DND-41 (cell line): ENCODE data around the gene EIF5.
A peak's percentile ranks its signal among the peaks of the same experiment; 100 is the strongest.

Source experiments
- ATAC-seq: fragments of 200-7000 bp; cut with Tn5 transposase; 3 replicates; pipeline ENCODE4 v1.9.1; 2021; ENCODE audit warnings: low read depth; ENCODE audit not compliant: insufficient read depth
- DNase-seq: peaks from one replicate; pipeline ENCODE4 v3.0.0-alpha.2; 2020
- H2AFZ ChIP-seq: 2 replicates; pipeline ENCODE4 v1.6.0; 2012; ENCODE audit warnings: low read depth, low read length
- H3K27ac ChIP-seq: 2 replicates; pipeline ENCODE4 v1.5.1; 2012; ENCODE audit warnings: low read length, inconsistent platforms
- H3K27me3 ChIP-seq: fragments of 200-600 bp; sonication (generic); 2 replicates; pipeline ENCODE4 v1.6.0; 2012; ENCODE audit warnings: low read length, mild to moderate bottlenecking, inconsistent platforms; ENCODE audit not compliant: insufficient read depth, poor library complexity
- H3K36me3 ChIP-seq: 2 replicates; pipeline ENCODE4 v1.5.1; 2012; ENCODE audit warnings: low read length, inconsistent platforms; ENCODE audit not compliant: insufficient read depth
- H3K4me1 ChIP-seq: 2 replicates; pipeline ENCODE4 v1.5.1; 2012; ENCODE audit warnings: mild to moderate bottlenecking, low read length; ENCODE audit not compliant: insufficient read depth
- H3K4me2 ChIP-seq: 2 replicates; pipeline ENCODE4 v1.6.0; 2012; ENCODE audit warnings: mild to moderate bottlenecking, moderate library complexity, low read length, inconsistent platforms; ENCODE audit not compliant: insufficient read depth
- H3K4me3 ChIP-seq, 2 experiments: fragments of 200-600 bp in 1 of 2; shearing (Covaris generic) in 1 of 2; 2 replicates each; pipeline ENCODE4 v1.5.1; 2012 to 2016; ENCODE audit warnings: inconsistent platforms in 2 of 2, low read length in 2 of 2, mild to moderate bottlenecking in 2 of 2, low read depth in 1 of 2, moderate library complexity in 1 of 2
- H3K79me2 ChIP-seq: 2 replicates; pipeline ENCODE4 v1.6.0; 2012; ENCODE audit warnings: low read length, inconsistent platforms; ENCODE audit not compliant: insufficient read depth
- H3K9ac ChIP-seq: 2 replicates; pipeline ENCODE4 v1.6.0; 2012; ENCODE audit warnings: low read depth, mild to moderate bottlenecking, inconsistent platforms, low read length, moderate library complexity
- H3K9me3 ChIP-seq: 2 replicates; pipeline ENCODE4 v1.5.1; 2012; ENCODE audit warnings: low read length, moderate library complexity, mild to moderate bottlenecking, inconsistent platforms; ENCODE audit not compliant: insufficient read depth, severe bottlenecking
- H4K20me1 ChIP-seq: 2 replicates; pipeline ENCODE4 v1.6.0; 2012; ENCODE audit warnings: low read length; ENCODE audit not compliant: insufficient read depth
- EZH2 ChIP-seq: IDR thresholded peaks from 3 replicates; pipeline ENCODE4 v1.6.1; 2012; ENCODE audit warnings: borderline replicate concordance, low read depth, mild to moderate bottlenecking, moderate library complexity, low read length, inconsistent platforms; ENCODE audit not compliant: severe bottlenecking
- TF ChIP-seq, protein P1 (sequence below): IDR thresholded peaks from 2 replicates; pipeline ENCODE4 v1.5.1; 2012; ENCODE audit warnings: borderline replicate concordance, low read length, moderate library complexity, mild to moderate bottlenecking; ENCODE audit not compliant: poor library complexity, severe bottlenecking; ENCODE audit errors: extremely low read depth

Gene EIF5

DNA sequence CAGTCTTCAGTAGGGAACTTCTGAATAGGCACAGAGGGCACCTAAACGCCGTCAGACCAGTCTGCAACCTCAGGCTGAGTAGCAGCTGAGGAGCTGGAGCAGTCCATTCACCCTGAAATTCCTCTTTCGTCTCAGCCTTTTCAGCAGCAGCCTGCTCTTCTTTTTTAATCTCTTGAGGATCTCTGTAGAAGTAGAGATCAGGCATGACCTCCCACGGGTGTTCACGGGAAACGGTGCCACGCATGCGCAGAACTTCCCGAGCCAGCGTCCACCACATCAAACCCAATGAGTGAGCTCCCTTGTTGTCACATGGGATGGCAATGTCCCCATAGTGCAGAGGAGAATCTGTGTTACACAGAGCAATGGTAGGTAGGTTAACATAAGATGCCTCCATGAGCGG lies 40.1 kb downstream of the EIF5 start:
- Histone ChIP-seq H3K4me2 (no peak overlapping the region), H3K4me1 (no peaks in the 10 kb centered on the region), H4K20me1 (no peaks in the 10 kb centered on the region), H3K9ac (no peak overlapping the region), H3K36me3 (no peaks in the 10 kb centered on the region), H2AFZ (no peak overlapping the region), H3K79me2 (no peaks in the 10 kb centered on the region), H3K4me3 (no peak overlapping the region), H3K9me3 (no peaks in the 10 kb centered on the region), H3K27me3 (peaks cover 7% of the 10 kb centered on the region), H3K27ac (no peak overlapping the region)
- no peak for TF ChIP-seq EZH2
- TF ChIP-seq, protein P1, sequence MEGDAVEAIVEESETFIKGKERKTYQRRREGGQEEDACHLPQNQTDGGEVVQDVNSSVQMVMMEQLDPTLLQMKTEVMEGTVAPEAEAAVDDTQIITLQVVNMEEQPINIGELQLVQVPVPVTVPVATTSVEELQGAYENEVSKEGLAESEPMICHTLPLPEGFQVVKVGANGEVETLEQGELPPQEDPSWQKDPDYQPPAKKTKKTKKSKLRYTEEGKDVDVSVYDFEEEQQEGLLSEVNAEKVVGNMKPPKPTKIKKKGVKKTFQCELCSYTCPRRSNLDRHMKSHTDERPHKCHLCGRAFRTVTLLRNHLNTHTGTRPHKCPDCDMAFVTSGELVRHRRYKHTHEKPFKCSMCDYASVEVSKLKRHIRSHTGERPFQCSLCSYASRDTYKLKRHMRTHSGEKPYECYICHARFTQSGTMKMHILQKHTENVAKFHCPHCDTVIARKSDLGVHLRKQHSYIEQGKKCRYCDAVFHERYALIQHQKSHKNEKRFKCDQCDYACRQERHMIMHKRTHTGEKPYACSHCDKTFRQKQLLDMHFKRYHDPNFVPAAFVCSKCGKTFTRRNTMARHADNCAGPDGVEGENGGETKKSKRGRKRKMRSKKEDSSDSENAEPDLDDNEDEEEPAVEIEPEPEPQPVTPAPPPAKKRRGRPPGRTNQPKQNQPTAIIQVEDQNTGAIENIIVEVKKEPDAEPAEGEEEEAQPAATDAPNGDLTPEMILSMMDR: no peak
- no peak for ATAC-seq
- DNase-seq: no peak

DNA sequence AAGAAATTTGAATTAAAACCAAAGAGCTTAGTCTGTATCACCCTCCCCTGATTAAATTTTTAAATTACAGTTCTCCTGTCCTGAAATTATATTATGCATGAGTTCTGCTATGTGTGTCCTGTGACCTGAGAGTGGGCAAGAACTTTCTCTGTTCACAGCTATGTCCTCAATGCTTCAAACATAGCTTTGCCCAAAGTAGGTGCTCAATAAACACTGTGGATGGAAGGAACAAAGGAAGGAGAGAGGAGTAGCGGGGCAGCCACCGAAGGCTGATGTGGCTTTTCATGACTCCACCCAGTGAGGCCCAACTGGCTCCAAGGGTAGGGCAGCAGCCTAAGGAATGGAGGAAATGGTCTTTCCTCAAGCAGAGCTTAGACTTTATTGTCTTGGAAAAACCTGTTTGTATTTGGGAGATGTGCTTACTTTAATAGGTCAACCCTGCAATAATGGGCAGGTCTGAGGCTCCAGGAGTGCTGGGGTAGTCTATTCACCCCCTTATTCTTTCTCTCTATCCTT lies 43.5 kb downstream of the EIF5 start:
- Histone ChIP-seq H3K36me3 (no peaks in the 10 kb centered on the region), H4K20me1 (no peaks in the 10 kb centered on the region), H3K4me1 (no peaks in the 10 kb centered on the region), H3K4me3 (no peak overlapping the region), H3K27ac (no peak overlapping the region), H3K4me2 (no peak overlapping the region), H3K27me3 (peaks cover 22% of the 10 kb centered on the region), H3K9ac (no peak overlapping the region), H2AFZ (no peak overlapping the region), H3K79me2 (no peaks in the 10 kb centered on the region), H3K9me3 (no peaks in the 10 kb centered on the region)
- no peak for DNase-seq
- no peak for ATAC-seq
- no peak for TF ChIP-seq EZH2
- TF ChIP-seq, protein P1: no peak

DNA sequence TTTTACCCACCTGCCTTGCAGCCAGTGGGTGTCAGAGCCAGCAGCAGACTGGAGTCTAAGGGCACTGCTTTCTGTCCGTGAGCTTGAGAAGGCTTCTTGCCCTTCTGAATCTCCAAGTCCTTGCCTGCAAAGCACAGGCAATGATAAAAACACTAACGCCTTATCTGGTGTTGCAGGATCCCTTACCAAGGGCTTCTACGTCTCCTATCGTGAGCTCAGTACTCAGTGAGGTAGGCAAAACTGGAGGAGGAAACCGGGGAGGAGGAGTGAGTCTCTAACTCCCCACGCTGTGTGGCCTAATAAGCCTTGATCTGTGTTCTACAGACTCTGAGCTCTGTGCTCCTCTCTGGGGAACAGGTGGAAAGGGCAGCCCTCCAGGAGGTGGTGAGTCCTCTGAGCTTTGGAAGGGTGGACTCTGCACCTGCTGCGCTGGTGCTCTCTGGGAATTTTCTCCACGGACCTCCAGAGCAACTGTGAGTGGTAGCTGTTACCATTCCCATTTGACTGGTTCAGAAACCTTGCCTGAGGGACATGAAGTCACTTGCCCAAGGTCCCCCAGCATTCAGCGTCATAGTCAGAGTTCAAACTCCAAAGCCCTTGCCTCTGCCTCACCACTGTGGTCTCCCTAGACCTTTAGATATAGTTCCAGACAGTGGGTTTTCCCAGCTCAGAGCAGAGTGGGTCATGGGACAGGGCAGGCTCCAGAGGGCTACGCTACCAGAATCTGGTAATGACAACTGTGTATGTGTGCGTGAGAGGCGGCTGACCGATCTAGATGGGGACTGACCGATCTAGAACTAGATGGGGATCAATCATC lies 44.2 kb downstream of the EIF5 start:
- no peak overlapping the region for H3K4me3 ChIP-seq
- no peaks in the 10 kb centered on the region for H3K79me2 ChIP-seq
- no peak overlapping the region for H2AFZ ChIP-seq
- no peaks in the 10 kb centered on the region for H3K9me3 ChIP-seq
- DNase-seq (no peak), ATAC-seq (peak; percentile 19; the same call in 1 of the 3 replicates)
- H3K4me2 ChIP-seq: no peak overlapping the region
- peaks cover 24% of the 10 kb centered on the region for H3K27me3 ChIP-seq
- H3K27ac ChIP-seq: no peak overlapping the region
- H3K9ac ChIP-seq: no peak overlapping the region
- TF ChIP-seq, protein P1: no peak
- TF ChIP-seq EZH2: no peak
- H3K36me3 ChIP-seq: no peaks in the 10 kb centered on the region
- H4K20me1 ChIP-seq: no peaks in the 10 kb centered on the region
- no peaks in the 10 kb centered on the region for H3K4me1 ChIP-seq
